SK-N-SH (cell line): ENCODE data around the gene WWOX. TPM values are rescaled to one million over a fixed set of nuclear protein-coding genes. Genes with fewer than 3 reads are reported as not detected.

ENCODE experiments used
- CTCF ChIA-PET: fragments of 300-600, 350-600 bp; formaldehyde crosslinking; extraction: SDS; loops from one replicate; lab custom pipeline; 2021; lab: Yijun Ruan, JAX
- POLR2A ChIA-PET: fragments of 350-600 bp; sonication (Branson Sonifier 250); formaldehyde crosslinking; extraction: SDS; loops from one replicate; lab custom pipeline; 2020; ENCODE audit warnings: antibody characterized with exemption, inconsistent platforms; lab: Yijun Ruan, JAX
- DNase-seq: peaks from one replicate; pipeline ENCODE4 v3.0.0; 2012
- H2AFZ ChIP-seq: fragments of 200-600 bp; sonication (generic); 2 replicates; pipeline ENCODE4 v1.8.1; 2016; ENCODE audit warnings: antibody characterized with exemption, mild to moderate bottlenecking, low read depth
- H3F3A ChIP-seq: fragments of 200-600 bp; sonication (generic); replicated peaks from 2 replicates; pipeline ENCODE3; 2016; ENCODE audit warnings: antibody characterized with exemption, mild to moderate bottlenecking; ENCODE audit not compliant: insufficient read depth
- H3K27ac ChIP-seq, 2 experiments: fragments of 200-500 bp in 1 of 2; fragments of 200-600 bp in 1 of 2; sonication (Bioruptor generic) in 1 of 2; sonication (generic), shearing (Covaris generic) in 1 of 2; 2 replicates each; pipeline versions ENCODE4 v1.5.1 to v1.6.1; 2014 to 2016; ENCODE audit warnings: low read depth in 2 of 2, inconsistent platforms in 1 of 2, low read length in 1 of 2, mild to moderate bottlenecking in 1 of 2, mixed read lengths in 1 of 2
- H3K27me3 ChIP-seq: fragments of 200-600 bp; sonication (generic), shearing (Covaris generic); 2 replicates; pipeline ENCODE4 v1.6.1; 2016; ENCODE audit warnings: mixed run types; ENCODE audit not compliant: insufficient read depth
- H3K36me3 ChIP-seq, 2 experiments: fragments of 200-500 bp in 1 of 2; fragments of 200-600 bp in 1 of 2; sonication (Bioruptor generic) in 1 of 2; sonication (generic) in 1 of 2; replicated peaks in 1 of 2; 2 replicates each; pipeline versions ENCODE3 to v1.5.1; 2014 to 2016; ENCODE audit warnings: low read length in 1 of 2, mild to moderate bottlenecking in 1 of 2; ENCODE audit not compliant: insufficient read depth in 2 of 2, control insufficient read depth in 1 of 2
- H3K4me1 ChIP-seq, 2 experiments: fragments of 200-500 bp in 1 of 2; fragments of 200-600 bp in 1 of 2; sonication (Bioruptor generic) in 1 of 2; sonication (generic), shearing (Covaris generic) in 1 of 2; 2 replicates each; pipeline versions ENCODE4 v1.5.1 to v1.6.1; 2014 to 2016; ENCODE audit warnings: low read depth in 1 of 2, low read length in 1 of 2, mixed run types in 1 of 2; ENCODE audit not compliant: insufficient read depth in 2 of 2, control insufficient read depth in 1 of 2
- H3K4me2 ChIP-seq: fragments of 200-600 bp; sonication (generic), shearing (Covaris generic); 2 replicates; pipeline ENCODE4 v1.6.1; 2017; ENCODE audit warnings: mixed run types
- H3K4me3 ChIP-seq, 2 experiments: fragments of 200-500 bp in 1 of 2; fragments of 200-600 bp in 1 of 2; sonication (Bioruptor generic) in 1 of 2; sonication (generic), shearing (Covaris generic) in 1 of 2; 2 replicates each; pipeline versions ENCODE4 v1.5.1 to v1.8.1; 2014 to 2016; ENCODE audit warnings: low read depth in 2 of 2, inconsistent platforms in 1 of 2, low read length in 1 of 2, mild to moderate bottlenecking in 1 of 2, mixed read lengths in 1 of 2, moderate library complexity in 1 of 2
- H3K79me2 ChIP-seq: fragments of 200-600 bp; sonication (generic); 2 replicates; pipeline ENCODE4 v1.8.1; 2017; ENCODE audit warnings: mild to moderate bottlenecking; ENCODE audit not compliant: insufficient read depth
- H3K9ac ChIP-seq: fragments of 200-600 bp; sonication (generic); 2 replicates; pipeline ENCODE4 v1.6.1; 2017; ENCODE audit warnings: mixed run types
- H3K9me2 ChIP-seq: fragments of 200-600 bp; sonication (generic); 2 replicates; pipeline ENCODE4 v1.6.1; 2017; ENCODE audit warnings: mixed run types
- H3K9me3 ChIP-seq: fragments of 200-600 bp; sonication (generic); 2 replicates; pipeline ENCODE4 v1.6.1; 2017; ENCODE audit warnings: mixed run types, mild to moderate bottlenecking, moderate library complexity
- H4K20me1 ChIP-seq: fragments of 200-600 bp; sonication (generic); 2 replicates; pipeline ENCODE4 v1.6.1; 2017; ENCODE audit warnings: mild to moderate bottlenecking, mixed run types; ENCODE audit not compliant: insufficient read depth
- ELF1 ChIP-seq: IDR thresholded peaks from 2 replicates; pipeline ENCODE4 v1.4.0; 2012
- EZH2phosphoT487 ChIP-seq: fragments of 200-600 bp; sonication (generic); IDR thresholded peaks from 2 replicates; pipeline ENCODE4 v1.6.1; 2017; ENCODE audit warnings: low read depth, mixed run types, mild to moderate bottlenecking, antibody characterized with exemption, moderate library complexity, borderline replicate concordance
- FOXM1 ChIP-seq: IDR thresholded peaks from 2 replicates; pipeline ENCODE4 v1.4.0; 2012; ENCODE audit warnings: low read depth, mild to moderate bottlenecking
- JUND ChIP-seq: IDR thresholded peaks from 2 replicates; pipeline ENCODE4 v1.4.0; 2012
- MEF2A ChIP-seq: IDR thresholded peaks from 2 replicates; pipeline ENCODE4 v1.4.0; 2012; ENCODE audit warnings: low read depth, borderline replicate concordance
- NFIC ChIP-seq: IDR thresholded peaks from 2 replicates; pipeline ENCODE4 v1.4.0; 2012; ENCODE audit warnings: borderline replicate concordance
- NRF1 ChIP-seq: IDR thresholded peaks from 2 replicates; pipeline ENCODE4 v1.6.1; 2012; ENCODE audit warnings: low read depth, mild to moderate bottlenecking, low read length
- POLR2AphosphoS5 ChIP-seq: IDR thresholded peaks from 2 replicates; pipeline ENCODE4 v1.6.1; 2012; ENCODE audit warnings: low read depth, low read length
- RAD21 ChIP-seq: IDR thresholded peaks from 2 replicates; pipeline ENCODE4 v1.6.1; 2012; ENCODE audit warnings: mild to moderate bottlenecking, low read length
- RCOR1 ChIP-seq: fragments of 150-350 bp; IDR thresholded peaks from 2 replicates; pipeline ENCODE4 v1.6.1; 2017; ENCODE audit warnings: antibody characterized with exemption, low read length
- RFX5 ChIP-seq: IDR thresholded peaks from 2 replicates; pipeline ENCODE4 v1.6.1; 2012; ENCODE audit warnings: mild to moderate bottlenecking, improper control_type of control experiment, low read length
- TAF1 ChIP-seq: IDR thresholded peaks from 2 replicates; pipeline ENCODE4 v1.6.1; 2012; ENCODE audit warnings: low read depth, mild to moderate bottlenecking, low read length, moderate library complexity, borderline replicate concordance
- TEAD4 ChIP-seq: IDR thresholded peaks from 2 replicates; pipeline ENCODE4 v1.4.0; 2012; ENCODE audit warnings: mild to moderate bottlenecking, borderline replicate concordance; ENCODE audit not compliant: insufficient read depth
- YY1 ChIP-seq: IDR thresholded peaks from 2 replicates; pipeline ENCODE4 v1.4.0; 2012; ENCODE audit warnings: low read depth, mild to moderate bottlenecking
- WGBS: methylation state at CpG from one replicate; pipeline ENCODE4 v1.1.6; 2017; ENCODE audit warnings: low lambda C conversion rate; 5-methylcytosine and 5-hydroxymethylcytosine counted together
- polyA plus RNA-seq, 3 experiments: library from polyadenylated mRNA; depleted of rRNA; stranded (reverse); fragments of >200 nt; gene quantifications; 2 replicates each; pipeline ENCODE4 v1.2.3, GENCODE V29; 2012
- TF ChIP-seq, protein P1 (sequence below): IDR thresholded peaks from 2 replicates; pipeline ENCODE4; 2012
- TF ChIP-seq, protein P2 (sequence below): IDR thresholded peaks from 2 replicates; pipeline ENCODE4 v1.4.0; 2012; ENCODE audit warnings: low read depth, borderline replicate concordance
- TF ChIP-seq, protein P3 (sequence below): IDR thresholded peaks from 2 replicates; pipeline ENCODE4 v1.4.0; 2012; ENCODE audit warnings: low read depth, borderline replicate concordance
- TF ChIP-seq, protein P4 (sequence below): IDR thresholded peaks from 2 replicates; pipeline ENCODE4 v1.6.1; 2012; ENCODE audit warnings: mild to moderate bottlenecking, low read depth, low read length, moderate library complexity

Gene WWOX
- polyA plus RNA-seq, 1 of the 3 experiments (the other 2 are of a cell fraction): 10.8 TPM

DNA sequence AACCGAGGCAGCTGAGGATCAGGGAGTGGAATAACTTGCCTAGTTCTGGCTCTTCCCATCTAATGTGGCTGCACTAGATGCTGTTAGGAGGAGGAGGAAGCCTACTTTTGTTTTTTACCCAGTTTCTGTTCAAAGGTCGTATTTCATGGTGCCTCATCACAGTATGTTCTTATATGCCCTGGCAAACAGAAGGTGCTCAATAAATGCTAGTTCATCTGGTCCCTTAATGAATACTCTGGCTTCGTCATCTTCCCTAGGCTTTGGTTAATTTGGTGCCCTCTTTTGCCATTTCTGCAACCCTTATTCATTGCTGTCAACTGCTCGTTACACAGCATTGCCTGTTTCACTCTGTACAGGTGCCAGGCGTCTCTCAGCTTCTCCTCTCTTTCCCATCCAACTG is 151.7 kb downstream of the WWOX start:
- Histone ChIP-seq H3K4me1 (no peaks in the 10 kb centered on the region), H2AFZ (no peak overlapping the region), H4K20me1 (no peaks in the 10 kb centered on the region), H3K9me2 (no peaks in the 10 kb centered on the region), H3K9ac (no peak overlapping the region), H3F3A (no peaks in the 10 kb centered on the region), H3K79me2 (no peaks in the 10 kb centered on the region), H3K36me3 (no peaks in the 10 kb centered on the region), H3K27me3 (no peaks in the 10 kb centered on the region), H3K9me3 (no peaks in the 10 kb centered on the region), H3K27ac (no peak overlapping the region), H3K4me2 (no peak overlapping the region), H3K4me3 (no peak overlapping the region)
- ChIA-PET CTCF (interaction anchor here (0.6 to 1.9 kb wide), 2 partner anchors 10 to 15 kb away, joined by 3 to 5 read pairs; no protein-coding TSS in a partner anchor), POLR2A (no interaction called here)
- WGBS: 85% methylated on average over 5 of the region's 5 CpGs
- TF ChIP-seq NRF1: no peak
- no peak for TF ChIP-seq POLR2AphosphoS5
- no peak for TF ChIP-seq MEF2A
- TF ChIP-seq, protein P1, sequence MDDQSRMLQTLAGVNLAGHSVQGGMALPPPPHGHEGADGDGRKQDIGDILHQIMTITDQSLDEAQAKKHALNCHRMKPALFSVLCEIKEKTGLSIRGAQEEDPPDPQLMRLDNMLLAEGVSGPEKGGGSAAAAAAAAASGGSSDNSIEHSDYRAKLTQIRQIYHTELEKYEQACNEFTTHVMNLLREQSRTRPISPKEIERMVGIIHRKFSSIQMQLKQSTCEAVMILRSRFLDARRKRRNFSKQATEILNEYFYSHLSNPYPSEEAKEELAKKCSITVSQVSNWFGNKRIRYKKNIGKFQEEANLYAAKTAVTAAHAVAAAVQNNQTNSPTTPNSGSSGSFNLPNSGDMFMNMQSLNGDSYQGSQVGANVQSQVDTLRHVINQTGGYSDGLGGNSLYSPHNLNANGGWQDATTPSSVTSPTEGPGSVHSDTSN: no peak
- TF ChIP-seq EZH2phosphoT487: no peak
- TF ChIP-seq, protein P2, sequence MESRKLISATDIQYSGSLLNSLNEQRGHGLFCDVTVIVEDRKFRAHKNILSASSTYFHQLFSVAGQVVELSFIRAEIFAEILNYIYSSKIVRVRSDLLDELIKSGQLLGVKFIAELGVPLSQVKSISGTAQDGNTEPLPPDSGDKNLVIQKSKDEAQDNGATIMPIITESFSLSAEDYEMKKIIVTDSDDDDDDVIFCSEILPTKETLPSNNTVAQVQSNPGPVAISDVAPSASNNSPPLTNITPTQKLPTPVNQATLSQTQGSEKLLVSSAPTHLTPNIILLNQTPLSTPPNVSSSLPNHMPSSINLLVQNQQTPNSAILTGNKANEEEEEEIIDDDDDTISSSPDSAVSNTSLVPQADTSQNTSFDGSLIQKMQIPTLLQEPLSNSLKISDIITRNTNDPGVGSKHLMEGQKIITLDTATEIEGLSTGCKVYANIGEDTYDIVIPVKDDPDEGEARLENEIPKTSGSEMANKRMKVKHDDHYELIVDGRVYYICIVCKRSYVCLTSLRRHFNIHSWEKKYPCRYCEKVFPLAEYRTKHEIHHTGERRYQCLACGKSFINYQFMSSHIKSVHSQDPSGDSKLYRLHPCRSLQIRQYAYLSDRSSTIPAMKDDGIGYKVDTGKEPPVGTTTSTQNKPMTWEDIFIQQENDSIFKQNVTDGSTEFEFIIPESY: no peak
- no peak for TF ChIP-seq ELF1
- TF ChIP-seq NFIC: no peak
- TF ChIP-seq YY1: no peak
- no peak for TF ChIP-seq JUND
- TF ChIP-seq, protein P3, sequence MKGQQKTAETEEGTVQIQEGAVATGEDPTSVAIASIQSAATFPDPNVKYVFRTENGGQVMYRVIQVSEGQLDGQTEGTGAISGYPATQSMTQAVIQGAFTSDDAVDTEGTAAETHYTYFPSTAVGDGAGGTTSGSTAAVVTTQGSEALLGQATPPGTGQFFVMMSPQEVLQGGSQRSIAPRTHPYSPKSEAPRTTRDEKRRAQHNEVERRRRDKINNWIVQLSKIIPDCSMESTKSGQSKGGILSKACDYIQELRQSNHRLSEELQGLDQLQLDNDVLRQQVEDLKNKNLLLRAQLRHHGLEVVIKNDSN: no peak
- TF ChIP-seq RAD21: no peak
- no peak for TF ChIP-seq RFX5
- TF ChIP-seq RCOR1: no peak
- no peak for TF ChIP-seq TEAD4
- TF ChIP-seq FOXM1: no peak
- TF ChIP-seq TAF1: no peak
- TF ChIP-seq, protein P4, sequence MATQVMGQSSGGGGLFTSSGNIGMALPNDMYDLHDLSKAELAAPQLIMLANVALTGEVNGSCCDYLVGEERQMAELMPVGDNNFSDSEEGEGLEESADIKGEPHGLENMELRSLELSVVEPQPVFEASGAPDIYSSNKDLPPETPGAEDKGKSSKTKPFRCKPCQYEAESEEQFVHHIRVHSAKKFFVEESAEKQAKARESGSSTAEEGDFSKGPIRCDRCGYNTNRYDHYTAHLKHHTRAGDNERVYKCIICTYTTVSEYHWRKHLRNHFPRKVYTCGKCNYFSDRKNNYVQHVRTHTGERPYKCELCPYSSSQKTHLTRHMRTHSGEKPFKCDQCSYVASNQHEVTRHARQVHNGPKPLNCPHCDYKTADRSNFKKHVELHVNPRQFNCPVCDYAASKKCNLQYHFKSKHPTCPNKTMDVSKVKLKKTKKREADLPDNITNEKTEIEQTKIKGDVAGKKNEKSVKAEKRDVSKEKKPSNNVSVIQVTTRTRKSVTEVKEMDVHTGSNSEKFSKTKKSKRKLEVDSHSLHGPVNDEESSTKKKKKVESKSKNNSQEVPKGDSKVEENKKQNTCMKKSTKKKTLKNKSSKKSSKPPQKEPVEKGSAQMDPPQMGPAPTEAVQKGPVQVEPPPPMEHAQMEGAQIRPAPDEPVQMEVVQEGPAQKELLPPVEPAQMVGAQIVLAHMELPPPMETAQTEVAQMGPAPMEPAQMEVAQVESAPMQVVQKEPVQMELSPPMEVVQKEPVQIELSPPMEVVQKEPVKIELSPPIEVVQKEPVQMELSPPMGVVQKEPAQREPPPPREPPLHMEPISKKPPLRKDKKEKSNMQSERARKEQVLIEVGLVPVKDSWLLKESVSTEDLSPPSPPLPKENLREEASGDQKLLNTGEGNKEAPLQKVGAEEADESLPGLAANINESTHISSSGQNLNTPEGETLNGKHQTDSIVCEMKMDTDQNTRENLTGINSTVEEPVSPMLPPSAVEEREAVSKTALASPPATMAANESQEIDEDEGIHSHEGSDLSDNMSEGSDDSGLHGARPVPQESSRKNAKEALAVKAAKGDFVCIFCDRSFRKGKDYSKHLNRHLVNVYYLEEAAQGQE: no peak
- DNase-seq: no peak
